T-cell (primary cell): ENCODE results near the gene PROSER2. TPM values are rescaled to one million over a fixed set of nuclear protein-coding genes. Genes with fewer than 3 reads are reported as not detected.

Experiments used
- ATAC-seq, 4 experiments: fragments of 200-7000 bp in 3 of 4; fragments of 150-1000 bp in 1 of 4; cut with Tn5 transposase; replicated peaks in 1 of 4; 1 replicate in 3 of 4; 2 replicates in 1 of 4; pipeline ENCODE4 v1.10.0; 2021; ENCODE audit warnings: moderate library complexity in 3 of 4, mild to moderate bottlenecking in 2 of 4, moderate number of reproducible peaks in 1 of 4
- CTCF ChIA-PET, 2 donors: fragments of 300-600 bp; sonication (Branson Sonifier 250); formaldehyde crosslinking; loops; one replicate each; lab custom pipeline; 2022; ENCODE audit warnings: antibody characterized with exemption in 2 of 2; lab: Charles Lee
- POLR2A ChIA-PET, 2 donors: fragments of 300-600 bp; sonication (Branson Sonifier 250); formaldehyde crosslinking; loops; one replicate each; lab custom pipeline; 2022; ENCODE audit warnings: antibody characterized with exemption in 2 of 2; lab: Charles Lee
- DNase-seq, 35 experiments: peaks; one replicate each; pipeline versions ENCODE4 v3.0.0 to v3.0.0-alpha.2; 2013 to 2023
- H3K27ac ChIP-seq: one replicate; pipeline ENCODE4 v1.5.1; 2013; ENCODE audit warnings: low read length
- H3K27me3 ChIP-seq, 2 experiments: replicated peaks in 1 of 2; 1 replicate in 1 of 2; 2 replicates in 1 of 2; pipeline versions ENCODE4 v1.6.1 to v1.7.0; 2013; ENCODE audit warnings: low read length in 1 of 2, mixed read lengths in 1 of 2; ENCODE audit not compliant: control insufficient read depth in 2 of 2, insufficient read depth in 2 of 2; ENCODE audit errors: extremely low read depth in 1 of 2
- H3K36me3 ChIP-seq, 2 donors: 1 replicate in 1 of 2; 2 replicates in 1 of 2; pipeline versions ENCODE4 v1.6.1 to v1.7.0; 2013; ENCODE audit warnings: low read length in 1 of 2; ENCODE audit not compliant: control insufficient read depth in 2 of 2, insufficient read depth in 1 of 2; ENCODE audit errors: extremely low read depth in 1 of 2
- H3K4me1 ChIP-seq, 2 experiments: 1 replicate in 1 of 2; 2 replicates in 1 of 2; pipeline versions ENCODE4 v1.6.1 to v1.7.0; 2013; ENCODE audit warnings: low read length in 2 of 2, mixed read lengths in 1 of 2; ENCODE audit not compliant: insufficient read depth in 2 of 2, control insufficient read depth in 1 of 2; ENCODE audit errors: extremely low read depth in 1 of 2
- H3K4me3 ChIP-seq, 2 donors: 1 replicate in 1 of 2; 2 replicates in 1 of 2; pipeline versions ENCODE4 v1.5.1 to v1.7.0; 2013; ENCODE audit warnings: mild to moderate bottlenecking in 2 of 2, low read length in 1 of 2, moderate library complexity in 1 of 2; ENCODE audit not compliant: control insufficient read depth in 1 of 2; ENCODE audit errors: extremely low read depth in 1 of 2
- H3K9me3 ChIP-seq: 2 replicates; pipeline ENCODE4 v1.7.0; 2013
- H3K27ac Mint-ChIP-seq, 2 donors: one replicate each; pipeline ENCODE4 v1.8.0; 2020 to 2021; ENCODE audit warnings: mild to moderate bottlenecking in 2 of 2, mixed read lengths in 2 of 2
- H3K27me3 Mint-ChIP-seq, 2 donors: one replicate each; pipeline ENCODE4 v1.8.0; 2021 to 2022; ENCODE audit warnings: mixed read lengths in 2 of 2
- H3K36me3 Mint-ChIP-seq: one replicate; pipeline ENCODE4 v1.8.0; 2021; ENCODE audit warnings: mixed read lengths
- H3K4me1 Mint-ChIP-seq, 3 donors: one replicate each; pipeline ENCODE4 v1.8.0; 2020 to 2022; ENCODE audit warnings: mixed read lengths in 3 of 3, mild to moderate bottlenecking in 1 of 3
- H3K4me3 Mint-ChIP-seq, 3 donors: one replicate each; pipeline ENCODE4 v1.8.0; 2020 to 2022; ENCODE audit warnings: mild to moderate bottlenecking in 3 of 3, mixed read lengths in 3 of 3, moderate library complexity in 3 of 3
- H3K9me3 Mint-ChIP-seq, 3 donors: one replicate each; pipeline ENCODE4 v1.8.0; 2020 to 2022; ENCODE audit warnings: mixed read lengths in 3 of 3
- WGBS: methylation state at CpG from one replicate; pipeline ENCODE4 v1.1.5; 2013; ENCODE audit warnings: missing lambda C conversion rate; ENCODE audit not compliant: insufficient coverage; 5-methylcytosine and 5-hydroxymethylcytosine counted together
- total RNA-seq, 35 experiments: library from RNA in 6 of 35; stranded (reverse) in 6 of 35; fragments of 120-200 nt in 1 of 35; gene quantifications; one replicate each; pipeline versions ENCODE4 v1.2.1 to v1.2.4 and lab custom pipeline; 2013 to 2026

The PROSER2 gene
- total RNA-seq, 5 donors from 2014 or later (not counting 1 experiment from before 2014, with no cell fraction given): 1.7 to 4.8 (median 4.0) TPM

- H3K27me3 Mint-ChIP-seq: no peaks in the 10 kb centered on the region
- CTCF ChIA-PET: interaction anchor here in 1 of 2 donors (0.6 kb wide), 1 partner anchor 184 kb away, joined by 3 read pairs; no protein-coding TSS in a partner anchor
- no peaks in the 10 kb centered on the region for H3K9me3 Mint-ChIP-seq
- Histone ChIP-seq H3K27me3 (peaks cover 0 to 4% of the 10 kb centered on the region in 2 experiments), H3K36me3 (no peaks in the 10 kb centered on the region), H3K9me3 (no peaks in the 10 kb centered on the region), H3K27ac (no peak overlapping the region), H3K4me3 (no peak overlapping the region), H3K4me1 (no peaks in the 10 kb centered on the region)
- DNase-seq (no peak), ATAC-seq (no peak)
- no peak overlapping the region for H3K4me3 Mint-ChIP-seq
- no peaks in the 10 kb centered on the region for H3K4me1 Mint-ChIP-seq
- POLR2A ChIA-PET: no interaction called here
- no peaks in the 10 kb centered on the region for H3K36me3 Mint-ChIP-seq
- H3K27ac Mint-ChIP-seq: no peak overlapping the region
- WGBS: 92% methylated on average over 10 of the region's 18 CpGs
These were observed 24.1 kb upstream of the PROSER2 start for GRCh38 chr10:11798845-11799735.

- Mint-ChIP-seq H3K27ac (no peak overlapping the region), H3K4me1 (no peaks in the 10 kb centered on the region), H3K27me3 (no peaks in the 10 kb centered on the region), H3K4me3 (no peak overlapping the region), H3K36me3 (no peaks in the 10 kb centered on the region), H3K9me3 (no peaks in the 10 kb centered on the region)
- Histone ChIP-seq H3K36me3 (no peaks in the 10 kb centered on the region), H3K4me1 (no peaks in the 10 kb centered on the region), H3K9me3 (no peaks in the 10 kb centered on the region), H3K27me3 (peaks cover 0 to 8% of the 10 kb centered on the region in 2 experiments), H3K4me3 (no peak overlapping the region), H3K27ac (no peak overlapping the region)
- no peak for DNase-seq
- POLR2A ChIA-PET: no interaction called here
- CTCF ChIA-PET: interaction anchor here in 1 of 2 donors (1.8 kb wide), 1 partner anchor 10 kb away, joined by 8 read pairs; no protein-coding TSS in a partner anchor
- ATAC-seq: no peak
- 92% methylated on average over 4 of the region's 9 CpGs for WGBS
These were observed 23.4 kb upstream of the PROSER2 start for GRCh38 chr10:11799736-11800080.

- H3K27me3 ChIP-seq: peaks cover 0 to 22% of the 10 kb centered on the region in 2 experiments
- CTCF ChIA-PET: no interaction called here
- no peak overlapping the region for H3K27ac ChIP-seq
- Mint-ChIP-seq H3K27me3 (peaks cover 3 to 13% of the 10 kb centered on the region in 2 donors), H3K4me1 (no peaks in the 10 kb centered on the region), H3K36me3 (no peaks in the 10 kb centered on the region), H3K9me3 (no peaks in the 10 kb centered on the region), H3K4me3 (no peak overlapping the region), H3K27ac (no peak overlapping the region)
- H3K4me3 ChIP-seq: no peak overlapping the region
- no peaks in the 10 kb centered on the region for H3K4me1 ChIP-seq
- no peaks in the 10 kb centered on the region for H3K36me3 ChIP-seq
- 89% methylated on average over 13 of the region's 16 CpGs for WGBS
- POLR2A ChIA-PET: no interaction called here
- ATAC-seq (no peak), DNase-seq (no peak)
- H3K9me3 ChIP-seq: no peaks in the 10 kb centered on the region
These were observed 18.8 kb upstream of the PROSER2 start for GRCh38 chr10:11804336-11804735.

- Histone ChIP-seq H3K4me3 (no peak overlapping the region), H3K4me1 (no peaks in the 10 kb centered on the region), H3K27ac (no peak overlapping the region), H3K27me3 (peaks cover 0 to 27% of the 10 kb centered on the region in 2 experiments), H3K9me3 (no peaks in the 10 kb centered on the region), H3K36me3 (no peaks in the 10 kb centered on the region)
- ATAC-seq (no peak), DNase-seq (no peak)
- no peaks in the 10 kb centered on the region for H3K4me1 Mint-ChIP-seq
- ChIA-PET POLR2A (no interaction called here), CTCF (interaction anchor here in 1 of 2 donors (1.1 kb wide), 1 partner anchor 14 kb away, joined by 3 read pairs; no protein-coding TSS in a partner anchor)
- no peaks in the 10 kb centered on the region for H3K36me3 Mint-ChIP-seq
- WGBS: 70% methylated on average over 3 of the region's 4 CpGs
- no peak overlapping the region for H3K27ac Mint-ChIP-seq
- H3K4me3 Mint-ChIP-seq: no peak overlapping the region
- H3K27me3 Mint-ChIP-seq: peaks cover 3 to 20% of the 10 kb centered on the region in 2 donors
- no peaks in the 10 kb centered on the region for H3K9me3 Mint-ChIP-seq
These were observed 17.4 kb upstream of the PROSER2 start for GRCh38 chr10:11805792-11806191.

- H3K27me3 ChIP-seq: peaks cover 0 to 27% of the 10 kb centered on the region in 2 experiments
- H3K4me1 ChIP-seq: no peaks in the 10 kb centered on the region
- no peak for ATAC-seq
- H3K9me3 ChIP-seq: no peaks in the 10 kb centered on the region
- POLR2A ChIA-PET: interaction anchor here in 1 of 2 donors (0.6 kb wide), 1 partner anchor 9 kb away, joined by 3 read pairs; no protein-coding TSS in a partner anchor
- no peak for DNase-seq
- CTCF ChIA-PET: interaction anchor here in 1 of 2 donors (1.1 kb wide), 1 partner anchor 13 kb away, joined by 3 read pairs; no protein-coding TSS in a partner anchor
- Mint-ChIP-seq H3K27ac (no peak overlapping the region), H3K4me1 (no peaks in the 10 kb centered on the region), H3K4me3 (no peak overlapping the region), H3K27me3 (peaks cover 3 to 20% of the 10 kb centered on the region in 2 donors), H3K36me3 (no peaks in the 10 kb centered on the region), H3K9me3 (no peaks in the 10 kb centered on the region)
- WGBS: 67% methylated on average over 3 of the region's 6 CpGs
- no peak overlapping the region for H3K4me3 ChIP-seq
- H3K36me3 ChIP-seq: no peaks in the 10 kb centered on the region
- H3K27ac ChIP-seq: no peak overlapping the region
These were observed 16.4 kb upstream of the PROSER2 start for GRCh38 chr10:11806706-11807105.

- no peaks in the 10 kb centered on the region for H3K4me1 Mint-ChIP-seq
These were observed 14.3 kb upstream of the PROSER2 start for GRCh38 chr10:11808808-11809207.

More at GRCh38 chr10:11808808-11809207, 14.3 kb upstream of the PROSER2 start:
- DNase-seq (no peak), ATAC-seq (no peak)
- no peak overlapping the region for H3K27ac Mint-ChIP-seq
- H3K36me3 Mint-ChIP-seq: no peaks in the 10 kb centered on the region
- ChIA-PET POLR2A (interaction anchor here in 1 of 2 donors (0.6 kb wide), 1 partner anchor 380 kb away, joined by 3 read pairs; no protein-coding TSS in a partner anchor), CTCF (interaction anchor here in 1 of 2 donors (0.5 to 0.6 kb wide), 2 partner anchors 78 to 468 kb away, joined by 4 to 6 read pairs; no protein-coding TSS in a partner anchor)
- H3K4me3 Mint-ChIP-seq: no peak overlapping the region
- no peaks in the 10 kb centered on the region for H3K36me3 ChIP-seq
- no CpG with 5 or more reads among the region's 5 CpGs for WGBS
- H3K27ac ChIP-seq: no peak overlapping the region
- H3K9me3 ChIP-seq: no peaks in the 10 kb centered on the region
- H3K9me3 Mint-ChIP-seq: no peaks in the 10 kb centered on the region
- no peak overlapping the region for H3K4me3 ChIP-seq
- H3K27me3 ChIP-seq: peaks cover 0 to 24% of the 10 kb centered on the region in 2 experiments
- H3K4me1 ChIP-seq: no peaks in the 10 kb centered on the region
- peaks cover 3 to 20% of the 10 kb centered on the region in 2 donors for H3K27me3 Mint-ChIP-seq
